Measurements from ENCODE around the gene DTHD1.

DTHD1 gene

DNA sequence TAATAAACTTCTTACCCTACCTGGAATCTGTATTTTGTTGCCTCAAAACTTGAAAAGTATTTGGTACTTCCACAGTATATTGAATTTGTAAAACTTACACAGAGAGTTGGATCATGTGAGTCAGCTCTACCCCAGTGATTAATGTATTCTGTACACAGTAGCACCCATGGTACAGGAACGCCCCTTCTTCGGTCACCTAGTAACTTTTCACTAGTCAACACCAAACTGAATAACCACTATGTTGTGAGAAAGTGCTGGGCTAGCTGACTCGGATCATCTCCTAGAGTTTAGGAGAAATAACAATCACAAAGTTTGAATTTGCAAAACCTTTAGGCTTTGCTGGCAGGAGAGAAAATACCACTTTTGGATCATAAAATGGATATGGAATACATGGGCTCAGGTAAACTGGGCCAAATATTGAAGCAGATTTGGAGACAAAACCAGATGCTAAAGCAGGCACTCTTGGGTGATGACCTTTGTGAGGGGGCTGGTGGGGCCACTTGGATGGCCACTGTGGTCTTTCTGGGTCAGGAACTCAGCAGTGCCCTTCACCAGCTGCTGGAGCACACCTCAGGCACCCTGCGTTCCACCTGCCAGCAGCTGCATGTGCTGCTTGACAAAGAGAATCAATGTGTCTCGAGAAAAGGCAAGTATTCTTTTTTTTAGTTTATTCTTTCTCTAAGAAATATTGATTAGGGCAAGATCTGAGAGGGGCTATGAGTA lies at the start of gene DTHD1:
TSS of gene DTHD1 (plus strand) at position 233 of the 723 bp plus-strand sequence. CDS start at position 376, 143 bp downstream.
- DNase-seq (ENCODE audit: low read depth), result no peak
- TF ChIP-seq, protein P1, sequence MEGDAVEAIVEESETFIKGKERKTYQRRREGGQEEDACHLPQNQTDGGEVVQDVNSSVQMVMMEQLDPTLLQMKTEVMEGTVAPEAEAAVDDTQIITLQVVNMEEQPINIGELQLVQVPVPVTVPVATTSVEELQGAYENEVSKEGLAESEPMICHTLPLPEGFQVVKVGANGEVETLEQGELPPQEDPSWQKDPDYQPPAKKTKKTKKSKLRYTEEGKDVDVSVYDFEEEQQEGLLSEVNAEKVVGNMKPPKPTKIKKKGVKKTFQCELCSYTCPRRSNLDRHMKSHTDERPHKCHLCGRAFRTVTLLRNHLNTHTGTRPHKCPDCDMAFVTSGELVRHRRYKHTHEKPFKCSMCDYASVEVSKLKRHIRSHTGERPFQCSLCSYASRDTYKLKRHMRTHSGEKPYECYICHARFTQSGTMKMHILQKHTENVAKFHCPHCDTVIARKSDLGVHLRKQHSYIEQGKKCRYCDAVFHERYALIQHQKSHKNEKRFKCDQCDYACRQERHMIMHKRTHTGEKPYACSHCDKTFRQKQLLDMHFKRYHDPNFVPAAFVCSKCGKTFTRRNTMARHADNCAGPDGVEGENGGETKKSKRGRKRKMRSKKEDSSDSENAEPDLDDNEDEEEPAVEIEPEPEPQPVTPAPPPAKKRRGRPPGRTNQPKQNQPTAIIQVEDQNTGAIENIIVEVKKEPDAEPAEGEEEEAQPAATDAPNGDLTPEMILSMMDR (IDR thresholded peaks at IDR 0.05; ENCODE audit: low read depth, low read length, missing control alignments), result no peak
- no peak within 1 kb of the TSS for H3K4me3 ChIP-seq (ENCODE audit: low read depth, low read length)

DNA sequence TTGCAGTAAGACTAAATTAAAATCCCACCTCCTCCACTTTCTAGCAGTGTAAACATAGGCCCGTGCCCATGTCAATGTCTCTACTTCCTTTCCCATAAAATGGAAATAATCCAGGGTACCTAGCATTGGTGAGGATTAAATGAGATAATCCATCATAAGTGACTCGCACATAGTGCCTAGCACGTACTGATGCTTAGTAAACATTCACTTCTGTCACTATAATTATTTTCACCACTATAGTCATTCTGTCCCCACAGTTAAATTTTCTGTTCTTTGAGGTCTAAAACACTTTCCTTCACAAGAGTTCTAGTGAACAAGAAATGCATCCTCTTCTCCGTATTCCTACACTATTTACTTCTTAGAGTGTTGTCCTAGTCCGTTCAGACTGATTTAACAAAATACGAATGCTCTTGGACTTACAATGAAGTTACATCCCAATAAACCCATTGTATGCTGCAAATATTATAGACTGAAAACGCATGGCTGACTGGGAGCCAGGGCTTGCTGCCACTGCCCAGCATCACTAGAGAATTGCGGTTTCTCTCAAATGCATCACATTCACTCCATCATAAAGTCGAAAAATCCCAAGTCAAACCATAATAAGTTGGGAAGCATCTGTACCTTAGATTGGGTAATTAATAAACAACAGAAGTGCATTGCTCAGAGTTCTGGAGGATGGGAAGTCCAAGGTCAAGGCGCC lies 47.7 kb upstream of the DTHD1 start:
- TF ChIP-seq, protein P1 (IDR thresholded peaks at IDR 0.05; ENCODE audit: low read depth, low read length, missing control alignments), result no peak
- DNase-seq (ENCODE audit: low read depth), result no peak
- H3K4me3 ChIP-seq (ENCODE audit: low read depth, low read length), result no peak overlapping the region

DNA sequence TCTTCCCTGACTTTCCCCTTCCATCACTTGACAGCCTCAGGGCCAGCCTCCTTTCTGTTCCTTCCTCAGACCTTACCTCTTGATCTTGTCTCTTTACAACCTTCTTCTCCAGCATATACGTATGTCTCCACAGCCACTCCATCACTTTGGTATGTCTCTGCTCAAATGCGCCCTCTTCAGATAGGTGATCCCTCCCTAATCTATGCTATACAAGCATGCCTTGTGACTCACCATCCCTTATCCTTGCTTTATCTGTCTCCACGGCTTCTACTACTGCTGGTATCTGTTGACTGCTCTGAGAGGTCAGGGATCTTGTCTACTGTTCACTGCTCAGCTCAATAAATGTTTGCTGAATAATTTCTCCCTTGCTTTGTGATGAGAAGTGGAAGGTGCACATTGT lies 46.1 kb upstream of the DTHD1 start:
- no peak overlapping the region for H3K4me3 ChIP-seq (ENCODE audit: low read depth, low read length)
- no peak for DNase-seq (ENCODE audit: low read depth)
- TF ChIP-seq, protein P1 (IDR thresholded peaks at IDR 0.05; ENCODE audit: low read depth, low read length, missing control alignments), result no peak

GRCh38 chr4:36236159-36236558 lies 45.3 kb upstream of the DTHD1 start:
- H3K4me3 ChIP-seq (ENCODE audit: low read depth, low read length), result no peak overlapping the region
- TF ChIP-seq, protein P1 (IDR thresholded peaks at IDR 0.05; ENCODE audit: low read depth, low read length, missing control alignments), result no peak
- no peak for DNase-seq (ENCODE audit: low read depth)

DNA sequence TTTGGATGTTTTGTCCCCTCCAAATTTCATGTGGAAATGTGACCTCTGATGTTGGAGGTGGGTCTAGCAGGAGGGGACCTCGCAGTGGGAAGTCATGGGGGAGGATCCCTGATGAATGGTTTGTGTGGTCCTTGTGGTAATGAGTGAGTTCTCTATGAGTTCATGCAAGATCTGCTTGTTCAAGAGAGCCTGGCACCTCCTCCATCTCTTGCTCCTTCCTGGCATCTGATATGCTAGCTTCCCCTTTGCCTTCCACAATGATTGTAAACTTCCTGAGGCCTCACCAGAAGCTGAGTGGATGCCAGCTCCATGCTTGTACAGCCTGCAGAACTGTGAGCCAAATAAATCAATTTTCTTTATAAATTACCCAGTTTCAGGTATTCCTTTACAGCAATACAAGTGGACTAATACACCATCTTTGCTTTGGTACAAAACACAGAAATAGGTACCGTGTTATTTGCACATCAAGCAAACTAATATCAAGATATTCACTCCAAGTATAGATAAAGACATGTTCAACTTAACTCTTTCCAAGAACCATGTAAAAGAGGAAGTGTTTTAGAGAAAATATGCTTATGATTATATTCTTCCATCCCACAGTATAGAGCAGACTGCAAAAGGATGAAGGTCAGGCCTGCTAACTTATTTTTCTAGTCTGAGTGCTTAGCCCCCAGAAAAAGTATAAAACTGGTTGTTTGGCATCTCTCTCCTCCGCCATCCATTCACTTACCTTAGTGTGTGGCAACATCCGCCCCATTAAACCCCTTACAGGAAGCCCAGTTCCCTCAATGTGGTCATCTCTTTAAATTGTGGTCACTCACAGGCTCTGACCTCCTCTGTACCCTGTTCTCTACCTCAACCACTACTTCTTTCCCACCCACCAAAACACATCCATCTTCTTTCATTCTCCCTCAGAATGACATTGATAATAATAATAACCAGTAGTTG lies 43.8 kb upstream of the DTHD1 start:
- no peak overlapping the region for H3K4me3 ChIP-seq (ENCODE audit: low read depth, low read length)
- TF ChIP-seq, protein P1 (IDR thresholded peaks at IDR 0.05; ENCODE audit: low read depth, low read length, missing control alignments), result no peak
- DNase-seq (ENCODE audit: low read depth), result no peak

DNA sequence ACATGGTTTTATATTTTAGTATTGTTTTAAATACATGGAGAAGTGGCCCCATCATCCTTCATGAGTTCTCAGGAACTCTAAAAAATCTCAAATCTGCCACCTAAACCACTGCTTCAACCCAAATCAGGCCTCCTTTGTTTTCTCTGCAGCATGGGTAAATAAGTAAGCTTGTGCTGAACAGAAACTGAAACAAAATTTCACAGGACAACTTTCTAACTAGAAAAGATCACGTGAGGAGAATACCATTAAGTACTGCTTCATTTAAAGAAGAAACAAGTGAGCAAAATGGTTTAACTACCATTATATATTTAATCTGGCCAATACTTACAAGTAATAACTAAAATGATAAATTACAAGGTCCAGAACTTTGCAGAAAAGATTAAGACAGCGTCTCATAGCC lies 39.6 kb upstream of the DTHD1 start:
- peak overlapping the region; percentile 82; the same call in 1 of the 2 replicates for H3K4me3 ChIP-seq (ENCODE audit: low read depth, low read length)

More for the DNA sequence above, 39.6 kb upstream of the DTHD1 start:
- TF ChIP-seq, protein P1 (IDR thresholded peaks at IDR 0.05; ENCODE audit: low read depth, low read length, missing control alignments), result no peak
- DNase-seq (ENCODE audit: low read depth), result peak; percentile 61

Measured in GM12864 (cell line).